Esophagus muscularis mucosa (tissue), 4 donors: Measurements from ENCODE around the gene FGR.

Experiments used
- EP300 ChIP-seq: sonication (generic); formaldehyde crosslinking; IDR thresholded peaks from one replicate; pipeline ENCODE4 v1.6.1; 2017; ENCODE audit warnings: antibody characterized with exemption
- POLR2A ChIP-seq: fragments of 450-650 bp; IDR thresholded peaks from one replicate; pipeline ENCODE4 v1.6.1; 2017; ENCODE audit warnings: antibody characterized with exemption, moderate library complexity, mild to moderate bottlenecking, low read depth
- TF ChIP-seq, protein P1 (sequence below), 3 experiments: fragments of 200-600 bp in 2 of 3; fragments of 450-650 bp in 1 of 3; sonication (generic) in 2 of 3; IDR thresholded peaks; one replicate each; pipeline ENCODE4 v1.5.1; 2017 to 2019; ENCODE audit warnings: antibody characterized with exemption in 3 of 3, mild to moderate bottlenecking in 2 of 3, moderate library complexity in 1 of 3

- TF ChIP-seq POLR2A (no peak), EP300 (no peak)
- TF ChIP-seq, protein P1, sequence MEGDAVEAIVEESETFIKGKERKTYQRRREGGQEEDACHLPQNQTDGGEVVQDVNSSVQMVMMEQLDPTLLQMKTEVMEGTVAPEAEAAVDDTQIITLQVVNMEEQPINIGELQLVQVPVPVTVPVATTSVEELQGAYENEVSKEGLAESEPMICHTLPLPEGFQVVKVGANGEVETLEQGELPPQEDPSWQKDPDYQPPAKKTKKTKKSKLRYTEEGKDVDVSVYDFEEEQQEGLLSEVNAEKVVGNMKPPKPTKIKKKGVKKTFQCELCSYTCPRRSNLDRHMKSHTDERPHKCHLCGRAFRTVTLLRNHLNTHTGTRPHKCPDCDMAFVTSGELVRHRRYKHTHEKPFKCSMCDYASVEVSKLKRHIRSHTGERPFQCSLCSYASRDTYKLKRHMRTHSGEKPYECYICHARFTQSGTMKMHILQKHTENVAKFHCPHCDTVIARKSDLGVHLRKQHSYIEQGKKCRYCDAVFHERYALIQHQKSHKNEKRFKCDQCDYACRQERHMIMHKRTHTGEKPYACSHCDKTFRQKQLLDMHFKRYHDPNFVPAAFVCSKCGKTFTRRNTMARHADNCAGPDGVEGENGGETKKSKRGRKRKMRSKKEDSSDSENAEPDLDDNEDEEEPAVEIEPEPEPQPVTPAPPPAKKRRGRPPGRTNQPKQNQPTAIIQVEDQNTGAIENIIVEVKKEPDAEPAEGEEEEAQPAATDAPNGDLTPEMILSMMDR (IDR thresholded peaks at IDR 0.05) = no peak
These were observed 57.3 kb downstream of the FGR start for GRCh38 chr1:27577504-27578188.
